ENCODE measurements around the gene CDKAL1.

DNA sequence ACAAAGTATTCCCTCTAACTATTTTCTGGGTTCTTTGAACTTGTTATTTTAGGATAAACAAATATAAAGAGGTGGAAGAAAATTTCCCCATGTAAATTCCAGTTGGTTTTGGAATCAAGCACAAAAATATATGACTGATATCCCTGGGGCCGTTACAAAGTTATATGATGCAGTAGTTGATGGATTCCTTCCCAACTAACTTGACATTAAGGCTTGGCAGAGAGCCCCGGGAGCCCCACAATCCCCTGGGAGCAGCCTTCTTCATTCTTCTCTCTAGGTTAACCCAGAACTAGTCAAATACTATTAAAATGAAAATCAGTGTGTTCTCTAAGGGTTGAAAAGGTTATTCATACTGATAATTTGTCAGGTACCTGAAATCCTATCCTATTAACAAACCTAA lies 550.4 kb downstream of the CDKAL1 start:
- TF ChIP-seq POLR2A (IDR thresholded peaks at IDR 0.05; ENCODE audit: low read depth, low read length), result no peak
- TF ChIP-seq TAF1 (IDR thresholded peaks at IDR 0.05; ENCODE audit: low read depth, low read length), result no peak
- TF ChIP-seq POLR2AphosphoS5 (IDR thresholded peaks at IDR 0.05; ENCODE audit: low read depth, low read length), result no peak
- TF ChIP-seq SPI1 (IDR thresholded peaks at IDR 0.05; ENCODE audit: low read depth, low read length), result no peak
- no peak for TF ChIP-seq PAX5 (IDR thresholded peaks at IDR 0.05; ENCODE audit: insufficient read depth, low read length, severe bottlenecking)
- TF ChIP-seq POU2F2 (IDR thresholded peaks at IDR 0.05; ENCODE audit: low read depth, low read length), result no peak
